Activated CD8-positive, alpha-beta memory T cell treated with anti-CD3 and anti-CD28 coated beads for 24 hours (primary cell): ENCODE data around the gene TOP2B.

ENCODE experiments used
- DNase-seq: peaks from one replicate; pipeline ENCODE4 v3.0.0-alpha.2; 2020

Gene TOP2B

GRCh38 chr3:25580534-25580933, 84.2 kb downstream of the TOP2B start:
- DNase-seq, result no peak

GRCh38 chr3:25578059-25578458, 86.6 kb downstream of the TOP2B start:
- no peak for DNase-seq

GRCh38 chr3:25576831-25577454, 87.8 kb downstream of the TOP2B start:
- DNase-seq, result no peak

GRCh38 chr3:25576146-25576545, 88.6 kb downstream of the TOP2B start:
- DNase-seq, result no peak

DNA sequence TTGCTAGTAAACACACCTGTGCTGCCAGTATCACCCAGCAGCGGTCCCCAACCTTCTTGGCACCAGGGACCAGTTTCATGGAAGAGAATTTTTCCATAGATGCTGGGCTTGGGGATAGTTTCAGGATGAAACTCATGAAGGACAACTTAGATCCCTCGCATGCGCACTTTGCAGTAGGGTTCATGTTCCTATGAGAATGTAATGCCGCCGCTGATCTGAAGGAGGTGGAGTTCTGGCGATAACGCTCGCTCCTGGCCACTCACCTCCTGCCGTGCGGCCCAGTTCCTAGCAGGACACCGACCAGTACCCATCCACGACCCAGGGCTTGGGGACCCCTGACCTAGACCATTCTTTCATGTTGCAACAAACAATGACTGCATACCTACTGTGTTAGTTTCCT, 89.7 kb downstream of the TOP2B start:
- no peak for DNase-seq

- DNase-seq, result no peak
These were observed 90.4 kb downstream of the TOP2B start for GRCh38 chr3:25574172-25574765.

- DNase-seq, result no peak
These were observed 91.1 kb downstream of the TOP2B start for GRCh38 chr3:25573386-25574171.

DNA sequence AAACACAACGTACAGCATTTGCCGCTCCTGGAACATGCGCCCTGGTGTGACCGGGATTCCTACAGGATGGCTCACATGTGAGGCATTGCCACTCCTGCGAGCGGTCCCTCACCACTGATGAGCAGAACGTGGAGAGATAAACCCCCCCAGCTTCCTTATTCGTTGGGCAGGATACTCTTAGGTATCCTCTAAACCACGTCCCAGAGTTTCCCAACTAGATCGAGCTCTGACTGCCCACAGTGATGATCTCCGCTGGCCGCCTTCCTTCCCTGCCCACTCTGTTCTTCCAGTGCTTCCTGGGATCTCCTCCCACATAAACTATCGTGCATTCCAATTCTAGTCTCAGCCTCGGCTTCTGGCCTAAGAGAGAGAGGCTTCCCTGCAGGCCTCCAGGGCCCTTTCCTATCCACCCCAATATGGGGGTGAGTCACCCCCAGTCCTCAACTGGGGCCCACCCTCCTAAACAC, 91.8 kb downstream of the TOP2B start:
- no peak for DNase-seq

DNA sequence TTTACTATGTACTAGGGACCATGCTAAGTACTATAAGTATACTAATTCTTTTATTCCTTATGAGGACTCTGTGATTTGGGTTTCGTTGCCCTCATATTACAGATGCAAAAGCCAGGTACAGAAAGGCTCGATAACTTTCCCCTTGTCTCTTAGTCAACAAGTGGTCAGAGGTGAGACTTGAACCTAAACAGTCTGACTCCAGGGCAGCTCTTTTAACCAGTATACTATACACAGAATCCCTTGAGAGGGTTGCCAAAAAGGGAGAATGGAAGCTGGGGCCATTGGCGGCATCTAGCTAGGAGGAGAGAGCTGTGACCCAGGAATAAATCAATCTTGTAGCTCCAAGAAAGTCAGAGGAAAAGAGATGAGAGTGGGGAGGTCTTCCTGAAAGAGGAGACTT, 92.4 kb downstream of the TOP2B start:
- no peak for DNase-seq

- no peak for DNase-seq
These were observed 93.4 kb downstream of the TOP2B start for GRCh38 chr3:25571285-25571684.

- DNase-seq, result no peak
These were observed 96.1 kb downstream of the TOP2B start for GRCh38 chr3:25568525-25569078.

DNA sequence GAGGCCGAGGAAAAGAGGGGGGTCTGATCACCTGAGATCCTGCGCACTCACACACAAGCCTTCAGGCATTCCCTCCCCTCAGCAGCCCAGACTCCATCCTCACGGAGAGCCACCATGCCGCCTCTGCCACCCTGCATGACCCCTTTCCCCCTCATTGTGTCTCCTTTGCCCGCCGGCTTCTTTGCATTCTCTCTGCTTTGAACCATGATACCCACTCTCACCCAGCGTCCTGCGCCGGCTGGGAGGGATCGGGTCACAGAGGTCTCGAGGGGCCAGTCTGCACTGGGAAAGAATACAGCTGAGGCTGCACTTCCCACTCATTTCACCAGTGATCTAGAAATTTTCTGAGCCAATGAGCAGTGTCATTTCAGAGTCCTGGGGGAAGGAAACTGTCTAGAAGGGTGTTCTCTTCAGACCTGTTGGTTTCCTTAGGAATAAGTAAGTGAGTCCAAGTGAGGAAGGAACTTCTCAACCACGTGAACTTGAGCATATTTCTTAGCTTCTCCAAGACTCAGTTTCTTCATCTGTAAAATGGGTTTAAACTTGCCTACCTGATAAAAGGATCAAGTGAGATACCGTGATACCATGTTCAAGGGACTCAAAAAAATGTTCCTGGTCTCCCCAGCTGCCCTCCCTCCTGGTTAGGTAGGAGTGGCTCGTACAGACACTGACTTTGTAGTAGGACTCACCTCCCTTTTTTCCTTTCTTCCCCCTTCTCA, 96.7 kb downstream of the TOP2B start:
- DNase-seq, result no peak

DNA sequence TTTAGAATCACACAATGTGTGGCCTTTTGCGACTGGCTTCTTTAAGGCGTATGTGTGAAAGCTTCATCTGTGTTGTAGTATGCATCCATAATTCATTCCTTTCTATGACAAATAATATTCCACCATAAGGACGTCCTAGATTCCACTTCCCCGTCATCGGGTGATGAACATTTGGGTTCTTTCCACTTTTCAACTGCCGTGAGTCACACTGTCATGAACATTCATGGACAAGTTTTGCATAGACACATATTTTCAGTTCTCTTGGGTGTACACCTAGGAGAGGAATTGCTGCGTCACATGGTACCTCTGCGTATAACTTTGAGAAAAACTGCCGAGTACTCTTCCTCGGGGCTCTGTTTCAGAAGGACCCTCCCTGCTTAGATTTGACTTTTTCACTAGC, 97.3 kb downstream of the TOP2B start:
- DNase-seq, result no peak

DNA sequence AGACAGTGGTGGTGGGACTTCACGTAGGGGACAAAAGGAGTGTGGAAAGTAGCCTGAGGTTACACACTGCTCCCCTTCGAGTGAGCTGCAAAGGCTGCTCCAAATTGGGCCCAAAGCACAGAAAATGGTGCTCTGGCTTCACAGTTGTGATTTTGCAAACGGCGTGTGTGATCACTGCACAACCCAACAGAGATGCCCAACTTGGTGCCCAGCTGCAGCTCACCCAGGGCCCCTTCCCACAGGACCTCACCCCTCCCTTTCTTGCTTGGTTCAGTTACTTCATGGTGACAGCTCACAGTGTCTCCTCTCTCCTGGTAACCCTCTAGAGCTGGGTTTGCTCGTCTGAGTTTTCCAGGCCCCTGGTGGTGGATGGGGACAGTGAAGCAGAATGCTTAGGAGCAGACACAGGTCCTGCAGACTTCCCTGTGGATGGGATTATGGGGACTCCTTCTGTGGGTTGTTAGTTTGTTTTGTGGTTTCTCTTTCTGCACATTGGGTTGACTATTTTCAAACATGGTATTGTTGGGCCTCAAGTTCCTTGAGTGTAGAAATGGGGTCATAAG, 98.3 kb downstream of the TOP2B start:
- no peak for DNase-seq

GRCh38 chr3:25565807-25566206, 98.9 kb downstream of the TOP2B start:
- DNase-seq, result no peak

- DNase-seq, result no peak
These were observed 100.6 kb downstream of the TOP2B start for GRCh38 chr3:25564075-25564474.

GRCh38 chr3:25563601-25564000, 101.1 kb downstream of the TOP2B start:
- DNase-seq, result no peak

- no peak for DNase-seq
These were observed 105.9 kb downstream of the TOP2B start for GRCh38 chr3:25558796-25559195.

- no peak for DNase-seq
These were observed 106.6 kb downstream of the TOP2B start for GRCh38 chr3:25558121-25558520.

DNA sequence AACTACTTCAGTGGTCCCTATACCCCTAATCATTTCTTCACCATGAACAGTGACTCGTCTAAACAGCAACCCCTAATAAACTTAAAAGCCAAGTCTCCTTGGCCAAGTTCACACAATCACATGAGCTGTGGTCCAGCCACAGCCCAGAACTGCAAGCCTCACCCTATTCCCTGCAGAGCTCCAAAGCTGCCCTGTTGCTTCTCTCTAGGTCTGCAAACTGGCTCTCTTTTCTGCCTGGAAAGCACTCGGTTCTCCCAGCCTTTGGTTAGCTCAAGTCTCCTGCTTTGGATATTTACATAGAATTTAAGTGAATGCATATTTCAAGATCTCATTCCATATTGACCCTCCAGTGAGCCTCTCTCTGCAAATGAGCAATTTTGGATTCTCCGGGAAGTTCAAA, 107.0 kb downstream of the TOP2B start:
- DNase-seq, result no peak

DNA sequence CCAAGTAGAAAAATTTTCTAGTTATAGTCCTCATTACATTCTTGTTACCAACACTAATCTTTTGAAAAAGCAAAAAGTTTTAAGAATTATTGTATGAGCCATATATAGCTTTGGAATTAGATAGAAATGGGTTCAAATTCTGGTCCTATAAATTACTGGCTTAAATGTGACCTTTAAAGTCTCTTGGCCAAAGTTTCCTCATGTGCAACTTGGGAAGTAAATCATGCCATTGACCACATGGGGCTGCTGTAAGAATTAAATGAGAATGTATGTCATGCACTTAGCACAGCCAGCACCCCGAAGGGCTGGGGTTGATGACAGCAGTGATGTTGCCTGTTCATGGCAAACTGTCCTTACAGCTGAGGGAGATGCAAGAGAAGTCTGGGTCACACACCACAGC, 108.3 kb downstream of the TOP2B start:
- no peak for DNase-seq

- DNase-seq, result no peak
These were observed 108.8 kb downstream of the TOP2B start for GRCh38 chr3:25555695-25556437.
